OCI-LY1 (cell line): Measurements from ENCODE around the gene ZNF485.

Experiments
- CTCF ChIP-seq: fragments of 200-600 bp; sonication (generic), shearing (Covaris generic); IDR thresholded peaks from 2 replicates; pipeline ENCODE4 v1.5.1; 2017; ENCODE audit warnings: mild to moderate bottlenecking, antibody characterized with exemption, low read length, moderate library complexity, mixed read lengths
- EZH2 ChIP-seq: fragments of 200-600 bp; sonication (generic), shearing (Covaris generic); IDR thresholded peaks from 2 replicates; pipeline ENCODE4 v1.8.0; 2017; ENCODE audit warnings: borderline replicate concordance, mixed run types, mild to moderate bottlenecking, antibody characterized with exemption, low read length, moderate library complexity, mixed read lengths

GRCh38 chr10:43648398-43649184 is 42.4 kb downstream of the ZNF485 start, which contains the start of gene ZNF32:
- TF ChIP-seq CTCF (no peak), EZH2 (no peak)
